ENCODE measurements around the gene DOC2B. TPM values are rescaled to one million over a fixed set of nuclear protein-coding genes. Genes with fewer than 3 reads are reported as not detected.
"Not testable (repeated sequence)": the region's sequence is repeated elsewhere in the genome, so short reads cannot be mapped to it uniquely, and the experiment has no call there.

DOC2B gene
- total RNA-seq, 2 experiments from 2014 or later, result 0.05 TPM; not detected in 1

GRCh38 chr17:173166-173911 is 8.1 kb downstream of the DOC2B start:
- Mint-ChIP-seq H3K27me3 (peaks cover 11% of the 10 kb centered on the region), H3K4me1 (peaks cover 2% of the 10 kb centered on the region), H3K36me3 (no peaks in the 10 kb centered on the region), H3K4me3 (no peak overlapping the region), H3K27ac (no peak overlapping the region), H3K9me3 (ENCODE audit: low read depth) (no peaks in the 10 kb centered on the region)
- ATAC-seq, result no peak
- CTCF ChIA-PET, result no interaction called here
- DNase-seq, result no peak

- ATAC-seq (no peak), DNase-seq (no peak)
- CTCF ChIA-PET, result no interaction called here
- H3K4me3 Mint-ChIP-seq, result no peak overlapping the region
- H3K27me3 Mint-ChIP-seq, result peaks cover 3% of the 10 kb centered on the region
- no peaks in the 10 kb centered on the region for H3K9me3 Mint-ChIP-seq (ENCODE audit: low read depth)
- H3K27ac Mint-ChIP-seq, result no peak overlapping the region
- peaks cover 2% of the 10 kb centered on the region for H3K4me1 Mint-ChIP-seq
- H3K36me3 Mint-ChIP-seq, result no peaks in the 10 kb centered on the region
These were observed 9.0 kb downstream of the DOC2B start for GRCh38 chr17:172401-172800.

GRCh38 chr17:171871-172270 is 9.6 kb downstream of the DOC2B start:
- Mint-ChIP-seq H3K27ac (no peak overlapping the region), H3K4me1 (peaks cover 2% of the 10 kb centered on the region), H3K4me3 (no peak overlapping the region), H3K27me3 (no peaks in the 10 kb centered on the region), H3K9me3 (ENCODE audit: low read depth) (no peaks in the 10 kb centered on the region), H3K36me3 (no peaks in the 10 kb centered on the region)
- DNase-seq, result no peak
- CTCF ChIA-PET, result no interaction called here
- no peak for ATAC-seq

GRCh38 chr17:170130-170670 is 11.2 kb downstream of the DOC2B start:
- no peaks in the 10 kb centered on the region for H3K27me3 Mint-ChIP-seq
- no peak for DNase-seq
- no peak overlapping the region for H3K4me3 Mint-ChIP-seq
- no peaks in the 10 kb centered on the region for H3K9me3 Mint-ChIP-seq (ENCODE audit: low read depth)
- H3K36me3 Mint-ChIP-seq, result no peaks in the 10 kb centered on the region
- peaks cover 2% of the 10 kb centered on the region for H3K4me1 Mint-ChIP-seq
- CTCF ChIA-PET, result no interaction called here
- no peak overlapping the region for H3K27ac Mint-ChIP-seq
- ATAC-seq, result no peak

GRCh38 chr17:168614-169013 is 12.8 kb downstream of the DOC2B start:
- ATAC-seq; CTCF ChIA-PET; H3K27me3 Mint-ChIP-seq; H3K4me1 Mint-ChIP-seq; H3K36me3 Mint-ChIP-seq; H3K4me3 Mint-ChIP-seq; H3K27ac Mint-ChIP-seq; H3K9me3 Mint-ChIP-seq (ENCODE audit: low read depth); DNase-seq: not testable (repeated sequence)

GRCh38 chr17:165939-166338 is 15.5 kb downstream of the DOC2B start:
- H3K9me3 Mint-ChIP-seq (ENCODE audit: low read depth), result no peaks in the 10 kb centered on the region
- ATAC-seq, result no peak
- CTCF ChIA-PET, result interaction anchor here (1.3 kb wide), 1 partner anchor 534 kb away, joined by 3 read pairs; no protein-coding TSS in a partner anchor
- peaks cover 2% of the 10 kb centered on the region for H3K4me1 Mint-ChIP-seq
- no peak overlapping the region for H3K27ac Mint-ChIP-seq
- no peak overlapping the region for H3K4me3 Mint-ChIP-seq
- no peaks in the 10 kb centered on the region for H3K36me3 Mint-ChIP-seq
- H3K27me3 Mint-ChIP-seq, result no peaks in the 10 kb centered on the region
- no peak for DNase-seq

- no peak overlapping the region for H3K27ac Mint-ChIP-seq
- ATAC-seq (peak; percentile 42), DNase-seq (peak; percentile 47)
- no peaks in the 10 kb centered on the region for H3K9me3 Mint-ChIP-seq (ENCODE audit: low read depth)
- H3K4me3 Mint-ChIP-seq, result no peak overlapping the region
- CTCF ChIA-PET, result interaction anchor here (1.3 to 1.6 kb wide), 2 partner anchors 535 to 536 kb away, joined by 3 to 4 read pairs; no protein-coding TSS in a partner anchor
- no peaks in the 10 kb centered on the region for H3K36me3 Mint-ChIP-seq
- peaks cover 2% of the 10 kb centered on the region for H3K4me1 Mint-ChIP-seq
- no peaks in the 10 kb centered on the region for H3K27me3 Mint-ChIP-seq
These were observed 16.9 kb downstream of the DOC2B start for GRCh38 chr17:164303-165235.

- H3K9me3 Mint-ChIP-seq (ENCODE audit: low read depth), result no peaks in the 10 kb centered on the region
- no peaks in the 10 kb centered on the region for H3K36me3 Mint-ChIP-seq
- no peak overlapping the region for H3K27ac Mint-ChIP-seq
- DNase-seq (no peak), ATAC-seq (no peak)
- CTCF ChIA-PET, result interaction anchor here (1.6 kb wide), 1 partner anchor 537 kb away, joined by 4 read pairs; no protein-coding TSS in a partner anchor
- H3K27me3 Mint-ChIP-seq, result no peaks in the 10 kb centered on the region
- H3K4me1 Mint-ChIP-seq, result peaks cover under 1% of the 10 kb centered on the region
- H3K4me3 Mint-ChIP-seq, result no peak overlapping the region
These were observed 17.8 kb downstream of the DOC2B start for GRCh38 chr17:163514-164098.

GRCh38 chr17:162689-163088 is 18.8 kb downstream of the DOC2B start:
- no peak for ATAC-seq
- H3K4me1 Mint-ChIP-seq, result no peaks in the 10 kb centered on the region
- CTCF ChIA-PET, result interaction anchor here (1.6 kb wide), 1 partner anchor 538 kb away, joined by 4 read pairs; no protein-coding TSS in a partner anchor
- H3K27me3 Mint-ChIP-seq, result no peaks in the 10 kb centered on the region
- no peak overlapping the region for H3K27ac Mint-ChIP-seq
- H3K36me3 Mint-ChIP-seq, result no peaks in the 10 kb centered on the region
- no peak for DNase-seq
- H3K9me3 Mint-ChIP-seq (ENCODE audit: low read depth), result no peaks in the 10 kb centered on the region
- no peak overlapping the region for H3K4me3 Mint-ChIP-seq

GRCh38 chr17:161481-161880 is 20.0 kb downstream of the DOC2B start:
- ATAC-seq, result no peak
- Mint-ChIP-seq H3K4me3 (no peak overlapping the region), H3K27ac (no peak overlapping the region), H3K36me3 (no peaks in the 10 kb centered on the region), H3K9me3 (ENCODE audit: low read depth) (no peaks in the 10 kb centered on the region), H3K4me1 (no peaks in the 10 kb centered on the region), H3K27me3 (no peaks in the 10 kb centered on the region)
- CTCF ChIA-PET, result no interaction called here
- no peak for DNase-seq

- no peaks in the 10 kb centered on the region for H3K36me3 Mint-ChIP-seq
- H3K27me3 Mint-ChIP-seq, result no peaks in the 10 kb centered on the region
- H3K4me1 Mint-ChIP-seq, result no peaks in the 10 kb centered on the region
- ATAC-seq, result no peak
- H3K9me3 Mint-ChIP-seq (ENCODE audit: low read depth), result no peaks in the 10 kb centered on the region
- CTCF ChIA-PET, result no interaction called here
- DNase-seq, result no peak
- no peak overlapping the region for H3K27ac Mint-ChIP-seq
- no peak overlapping the region for H3K4me3 Mint-ChIP-seq
These were observed 21.1 kb downstream of the DOC2B start for GRCh38 chr17:160336-160735.

- no peak for ATAC-seq
- CTCF ChIA-PET, result no interaction called here
These were observed 21.8 kb downstream of the DOC2B start for GRCh38 chr17:159609-160008.

GRCh38 chr17:158379-158778 is 23.1 kb downstream of the DOC2B start:
- no peaks in the 10 kb centered on the region for H3K9me3 Mint-ChIP-seq (ENCODE audit: low read depth)
- no peaks in the 10 kb centered on the region for H3K4me1 Mint-ChIP-seq
- no peaks in the 10 kb centered on the region for H3K27me3 Mint-ChIP-seq
- CTCF ChIA-PET, result no interaction called here
- no peaks in the 10 kb centered on the region for H3K36me3 Mint-ChIP-seq
- no peak for ATAC-seq
- no peak for DNase-seq
- no peak overlapping the region for H3K4me3 Mint-ChIP-seq
- H3K27ac Mint-ChIP-seq, result no peak overlapping the region

More at GRCh38 chr17:159609-160008, 21.8 kb downstream of the DOC2B start:
- Mint-ChIP-seq H3K4me1 (no peaks in the 10 kb centered on the region), H3K9me3 (ENCODE audit: low read depth) (no peaks in the 10 kb centered on the region), H3K27ac (no peak overlapping the region), H3K27me3 (no peaks in the 10 kb centered on the region), H3K36me3 (no peaks in the 10 kb centered on the region), H3K4me3 (no peak overlapping the region)
- DNase-seq, result no peak

All from activated CD8-positive, alpha-beta memory T cell treated with anti-CD3 and anti-CD28 coated beads, Interleukin-2, amount 10 ng/mL, durations not matched to agents 7 days and 5 days (primary cell).